ENCODE data around the gene MPV17L2.

DNA sequence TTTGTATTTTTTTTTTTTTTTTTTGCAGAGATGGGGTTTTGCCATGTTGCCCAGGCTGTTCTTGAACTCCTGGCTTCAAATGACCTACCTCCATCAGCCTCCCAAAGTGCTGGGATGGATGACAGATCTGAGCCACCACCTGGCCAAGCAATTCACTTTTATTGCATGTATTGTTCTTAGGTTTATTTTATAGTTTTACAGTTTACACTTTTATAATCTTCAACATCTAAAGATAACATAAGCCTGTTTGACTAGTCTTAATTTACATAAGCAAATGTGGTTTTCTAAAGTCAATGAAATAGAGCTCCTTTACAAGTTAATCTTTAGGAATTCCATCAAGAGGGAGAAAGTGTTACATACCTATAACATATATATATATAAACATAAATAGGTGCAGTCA, 9.5 kb upstream of the MPV17L2 start:
- TF ChIP-seq CTCF (IDR thresholded peaks at IDR 0.05; ENCODE audit: poor library complexity, severe bottlenecking) (no peak), SMC3 (conservative IDR thresholded peaks at IDR 0.05; ENCODE audit: poor library complexity) (no peak), EP300 (conservative IDR thresholded peaks at IDR 0.05; ENCODE audit: poor library complexity, severe bottlenecking) (no peak)
